ACC112 (cell line): ENCODE measurements around the gene REXO5.

Experiments
- H2AFZ ChIP-seq: fragments of 200-600 bp; sonication (generic); one replicate; pipeline ENCODE4 v1.6.0; 2017; ENCODE audit warnings: antibody characterized with exemption, low read length; ENCODE audit not compliant: unreplicated experiment
- H3K27ac ChIP-seq: fragments of 200-600 bp; sonication (generic); 2 replicates; pipeline ENCODE4 v1.5.1; 2014; ENCODE audit warnings: low read depth, mild to moderate bottlenecking, antibody characterized with exemption, low read length, moderate library complexity
- H3K27me3 ChIP-seq: fragments of 200-600 bp; sonication (generic); 2 replicates; pipeline ENCODE4 v1.6.1; 2014; ENCODE audit warnings: mild to moderate bottlenecking, antibody characterized with exemption, low read length, moderate library complexity, mixed read lengths; ENCODE audit not compliant: insufficient read depth
- H3K36me3 ChIP-seq: fragments of 200-600 bp; sonication (generic); 2 replicates; pipeline ENCODE4 v1.6.1; 2016; ENCODE audit warnings: mild to moderate bottlenecking, antibody characterized with exemption, low read length, moderate library complexity, mixed read lengths; ENCODE audit not compliant: insufficient read depth
- H3K4me1 ChIP-seq: fragments of 200-600 bp; sonication (generic); one replicate; pipeline ENCODE4 v1.6.1; 2016; ENCODE audit warnings: low read length, mixed read lengths; ENCODE audit not compliant: insufficient read depth, unreplicated experiment, control insufficient read depth
- H3K4me3 ChIP-seq: fragments of 200-600 bp; sonication (generic); 2 replicates; pipeline ENCODE4 v1.5.1; 2014; ENCODE audit warnings: mild to moderate bottlenecking, low read depth, low read length
- H3K79me2 ChIP-seq: fragments of 200-600 bp; sonication (generic); one replicate; pipeline ENCODE4 v1.6.0; 2016; ENCODE audit warnings: low read length; ENCODE audit not compliant: control insufficient read depth, unreplicated experiment, insufficient read depth

The REXO5 gene

DNA sequence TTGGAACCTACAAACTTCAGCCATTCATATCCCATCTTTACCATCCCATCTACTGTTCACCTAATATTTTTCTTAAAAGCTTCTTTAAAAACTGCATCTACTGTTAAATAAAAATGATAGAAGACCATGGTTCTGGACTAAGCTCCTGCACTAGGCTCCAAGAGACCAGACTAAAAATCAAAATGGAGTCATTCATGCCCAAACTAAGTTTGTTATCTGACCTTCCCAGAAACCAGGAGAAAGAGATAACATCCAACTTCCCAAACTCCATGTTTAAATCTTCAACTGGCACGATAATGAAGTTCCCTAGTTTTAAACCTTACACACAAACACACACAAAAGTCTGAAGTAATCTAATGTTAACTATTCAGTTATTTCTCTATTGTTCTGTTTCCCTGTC, 80.0 kb downstream of the REXO5 start:
- Histone ChIP-seq H3K36me3 (peaks cover 11% of the 10 kb centered on the region; the same call in 1 of the 2 replicates), H3K79me2 (peaks cover 85% of the 10 kb centered on the region), H3K27ac (no peak overlapping the region), H3K4me1 (peaks cover 19% of the 10 kb centered on the region), H3K27me3 (no peaks in the 10 kb centered on the region), H3K4me3 (no peak overlapping the region), H2AFZ (no peak overlapping the region)

DNA sequence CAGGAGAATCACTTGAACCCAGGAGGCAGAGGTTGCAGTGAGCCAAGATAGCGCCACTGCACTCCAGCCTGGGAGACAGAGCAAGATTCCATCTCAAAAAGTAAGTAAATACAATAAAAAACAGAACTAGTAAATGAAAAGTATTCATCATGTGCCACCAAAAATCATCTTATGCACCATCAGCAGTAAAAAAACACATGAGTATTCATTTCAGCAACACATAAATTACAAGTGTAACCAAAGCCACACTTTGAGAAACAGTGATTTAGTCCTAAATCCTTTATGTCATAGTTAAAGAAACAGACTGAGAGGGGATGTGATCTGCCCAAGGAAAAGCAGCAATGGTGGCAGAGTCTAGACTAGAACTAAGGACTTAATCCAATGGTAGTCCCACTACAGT, 80.9 kb downstream of the REXO5 start:
- H3K36me3 ChIP-seq, result peaks cover 11% of the 10 kb centered on the region; the same call in 1 of the 2 replicates

GRCh38 chr16:20889625-20890275, 83.4 kb downstream of the REXO5 start:
- Histone ChIP-seq H3K27me3 (no peaks in the 10 kb centered on the region), H3K4me3 (no peak overlapping the region), H2AFZ (no peak overlapping the region), H3K79me2 (peaks cover 89% of the 10 kb centered on the region), H3K27ac (no peak overlapping the region), H3K36me3 (peaks cover 15% of the 10 kb centered on the region; the same call in 1 of the 2 replicates), H3K4me1 (no peaks in the 10 kb centered on the region)

More for the DNA sequence above, 80.9 kb downstream of the REXO5 start:
- Histone ChIP-seq H2AFZ (no peak overlapping the region), H3K27ac (no peak overlapping the region), H3K4me3 (no peak overlapping the region), H3K4me1 (peaks cover 14% of the 10 kb centered on the region), H3K27me3 (no peaks in the 10 kb centered on the region), H3K79me2 (peaks cover 87% of the 10 kb centered on the region)

- peaks cover 27% of the 10 kb centered on the region; the same call in 1 of the 2 replicates for H3K36me3 ChIP-seq
Measured at GRCh38 chr16:20894388-20894787, 88.1 kb downstream of the REXO5 start.

GRCh38 chr16:20897253-20897897, 91.0 kb downstream of the REXO5 start:
- Histone ChIP-seq H3K27ac (peak overlapping the region; percentile 96), H3K79me2 (peaks cover 93% of the 10 kb centered on the region), H3K36me3 (peaks cover 27% of the 10 kb centered on the region; the same call in 1 of the 2 replicates), H2AFZ (no peak overlapping the region), H3K27me3 (no peaks in the 10 kb centered on the region), H3K4me3 (peak overlapping the region; percentile 83), H3K4me1 (peaks cover 32% of the 10 kb centered on the region)

More at GRCh38 chr16:20894388-20894787, 88.1 kb downstream of the REXO5 start:
- no peak overlapping the region for H2AFZ ChIP-seq
- H3K27me3 ChIP-seq, result no peaks in the 10 kb centered on the region
- H3K79me2 ChIP-seq, result peaks cover 97% of the 10 kb centered on the region
- H3K4me1 ChIP-seq, result peaks cover 26% of the 10 kb centered on the region
- H3K27ac ChIP-seq, result no peak overlapping the region
- H3K4me3 ChIP-seq, result no peak overlapping the region

DNA sequence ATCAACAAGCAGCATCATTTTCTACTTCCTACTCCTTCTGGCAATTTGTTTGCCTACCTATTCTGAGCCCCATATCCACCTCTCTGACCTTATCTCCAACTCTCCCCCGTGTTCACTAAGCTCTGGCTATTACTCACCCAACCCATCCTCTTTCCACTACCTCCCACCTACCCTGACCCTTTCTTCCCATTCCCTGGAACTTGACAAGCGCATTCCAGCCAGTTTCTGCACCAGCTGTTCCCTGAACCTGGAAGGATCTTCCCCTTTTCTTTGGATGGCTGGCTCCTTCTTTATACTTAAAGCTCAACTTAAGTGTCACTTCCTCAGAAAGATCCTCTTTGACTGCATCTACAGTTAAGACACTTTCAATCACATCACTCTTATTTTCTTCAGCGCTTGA, 91.6 kb downstream of the REXO5 start:
- Histone ChIP-seq H3K36me3 (peaks cover 27% of the 10 kb centered on the region; the same call in 1 of the 2 replicates), H3K79me2 (peaks cover 93% of the 10 kb centered on the region), H3K4me1 (peaks cover 34% of the 10 kb centered on the region), H3K27me3 (no peaks in the 10 kb centered on the region), H2AFZ (no peak overlapping the region), H3K27ac (peak overlapping the region; percentile 96), H3K4me3 (peak overlapping the region; percentile 83)

DNA sequence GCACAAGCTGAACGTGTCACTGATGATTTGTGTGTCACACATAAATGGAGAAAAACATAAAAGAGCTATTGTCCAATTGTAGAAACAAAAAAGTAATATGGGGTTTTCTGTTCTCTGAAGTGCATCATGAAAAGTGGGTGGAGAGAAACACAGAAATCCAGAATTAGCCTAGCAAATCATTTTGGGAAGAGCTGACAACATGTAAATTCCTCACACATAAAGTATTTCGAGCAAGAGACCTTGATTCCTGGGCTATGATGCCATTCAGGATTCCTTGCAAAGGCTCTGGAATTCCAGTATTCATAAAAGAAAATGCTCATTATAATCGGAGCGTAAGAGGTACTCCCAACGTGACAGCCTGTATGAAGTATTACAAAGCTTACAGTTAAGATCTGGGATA, 92.7 kb downstream of the REXO5 start:
- peaks cover 45% of the 10 kb centered on the region for H3K4me1 ChIP-seq
- peaks cover 93% of the 10 kb centered on the region for H3K79me2 ChIP-seq
- H3K4me3 ChIP-seq, result peak overlapping the region; percentile 83
- no peak overlapping the region for H2AFZ ChIP-seq
- no peaks in the 10 kb centered on the region for H3K27me3 ChIP-seq
- H3K36me3 ChIP-seq, result peaks cover 23% of the 10 kb centered on the region; the same call in 1 of the 2 replicates
- H3K27ac ChIP-seq, result peak overlapping the region; percentile 96
